SH-SY5Y (cell line): ENCODE measurements around the gene RNF212B.

ENCODE experiments used
- GATA2 ChIP-seq: IDR thresholded peaks from 2 replicates; pipeline ENCODE4 v1.6.1; 2011; ENCODE audit warnings: mild to moderate bottlenecking, low read depth, low read length
- GATA3 ChIP-seq: IDR thresholded peaks from 2 replicates; pipeline ENCODE4 v1.6.1; 2011; ENCODE audit warnings: low read depth, mild to moderate bottlenecking, low read length, moderate library complexity

The RNF212B gene

GRCh38 chr14:23321572-23322547 lies 84.1 kb downstream of the RNF212B start:
- TF ChIP-seq GATA3 (no peak), GATA2 (no peak)
